ENCODE measurements around the gene UMODL1. TPM values are rescaled to one million over a fixed set of nuclear protein-coding genes. Genes with fewer than 3 reads are reported as not detected.

The UMODL1 gene, protein sequence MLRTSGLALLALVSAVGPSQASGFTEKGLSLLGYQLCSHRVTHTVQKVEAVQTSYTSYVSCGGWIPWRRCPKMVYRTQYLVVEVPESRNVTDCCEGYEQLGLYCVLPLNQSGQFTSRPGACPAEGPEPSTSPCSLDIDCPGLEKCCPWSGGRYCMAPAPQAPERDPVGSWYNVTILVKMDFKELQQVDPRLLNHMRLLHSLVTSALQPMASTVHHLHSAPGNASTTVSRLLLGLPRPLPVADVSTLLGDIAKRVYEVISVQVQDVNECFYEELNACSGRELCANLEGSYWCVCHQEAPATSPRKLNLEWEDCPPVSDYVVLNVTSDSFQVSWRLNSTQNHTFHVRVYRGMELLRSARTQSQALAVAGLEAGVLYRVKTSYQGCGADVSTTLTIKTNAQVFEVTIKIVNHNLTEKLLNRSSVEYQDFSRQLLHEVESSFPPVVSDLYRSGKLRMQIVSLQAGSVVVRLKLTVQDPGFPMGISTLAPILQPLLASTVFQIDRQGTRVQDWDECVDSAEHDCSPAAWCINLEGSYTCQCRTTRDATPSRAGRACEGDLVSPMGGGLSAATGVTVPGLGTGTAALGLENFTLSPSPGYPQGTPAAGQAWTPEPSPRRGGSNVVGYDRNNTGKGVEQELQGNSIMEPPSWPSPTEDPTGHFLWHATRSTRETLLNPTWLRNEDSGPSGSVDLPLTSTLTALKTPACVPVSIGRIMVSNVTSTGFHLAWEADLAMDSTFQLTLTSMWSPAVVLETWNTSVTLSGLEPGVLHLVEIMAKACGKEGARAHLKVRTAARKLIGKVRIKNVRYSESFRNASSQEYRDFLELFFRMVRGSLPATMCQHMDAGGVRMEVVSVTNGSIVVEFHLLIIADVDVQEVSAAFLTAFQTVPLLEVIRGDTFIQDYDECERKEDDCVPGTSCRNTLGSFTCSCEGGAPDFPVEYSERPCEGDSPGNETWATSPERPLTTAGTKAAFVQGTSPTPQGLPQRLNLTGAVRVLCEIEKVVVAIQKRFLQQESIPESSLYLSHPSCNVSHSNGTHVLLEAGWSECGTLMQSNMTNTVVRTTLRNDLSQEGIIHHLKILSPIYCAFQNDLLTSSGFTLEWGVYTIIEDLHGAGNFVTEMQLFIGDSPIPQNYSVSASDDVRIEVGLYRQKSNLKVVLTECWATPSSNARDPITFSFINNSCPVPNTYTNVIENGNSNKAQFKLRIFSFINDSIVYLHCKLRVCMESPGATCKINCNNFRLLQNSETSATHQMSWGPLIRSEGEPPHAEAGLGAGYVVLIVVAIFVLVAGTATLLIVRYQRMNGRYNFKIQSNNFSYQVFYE
- total RNA-seq (not detected in 2 replicates), polyA plus RNA-seq (not detected in 2 replicates)

- no peak for TF ChIP-seq CTCF (IDR thresholded peaks at IDR 0.05; ENCODE audit: low read depth, low read length)
- H3K27ac ChIP-seq: no peak within 1 kb of the TSS
- no peak within 1 kb of the TSS for H3K4me3 ChIP-seq
- no peak for DNase-seq (ENCODE audit: low read depth in 1 of 2, low spot score in 1 of 2)
- no peaks in the 10 kb centered on the region for H3K27me3 ChIP-seq
- H3K36me3 ChIP-seq: no peaks in the 10 kb centered on the region
- H3K4me1 ChIP-seq (ENCODE audit: low read depth): no peaks in the 10 kb centered on the region
- H3K9me3 ChIP-seq (ENCODE audit: low read depth): no peaks in the 10 kb centered on the region
Measured at GRCh38 chr21:42071146-42071737, at the start of gene UMODL1. Gene UMODL1 (plus strand): TSS chr21:42071317. CDS start chr21:42071317, 0 bp downstream.

GRCh38 chr21:42021371-42022090, 49.6 kb upstream of the UMODL1 start:
- Histone ChIP-seq H3K36me3 (no peaks in the 10 kb centered on the region), H3K4me3 (no peak overlapping the region), H3K27ac (no peak overlapping the region), H3K4me1 (ENCODE audit: low read depth) (no peaks in the 10 kb centered on the region), H3K9me3 (ENCODE audit: low read depth) (no peaks in the 10 kb centered on the region), H3K27me3 (no peaks in the 10 kb centered on the region)
- TF ChIP-seq CTCF (IDR thresholded peaks at IDR 0.05; ENCODE audit: low read depth, low read length): no peak
- no peak for DNase-seq (ENCODE audit: low read depth in 1 of 2, low spot score in 1 of 2)

DNA sequence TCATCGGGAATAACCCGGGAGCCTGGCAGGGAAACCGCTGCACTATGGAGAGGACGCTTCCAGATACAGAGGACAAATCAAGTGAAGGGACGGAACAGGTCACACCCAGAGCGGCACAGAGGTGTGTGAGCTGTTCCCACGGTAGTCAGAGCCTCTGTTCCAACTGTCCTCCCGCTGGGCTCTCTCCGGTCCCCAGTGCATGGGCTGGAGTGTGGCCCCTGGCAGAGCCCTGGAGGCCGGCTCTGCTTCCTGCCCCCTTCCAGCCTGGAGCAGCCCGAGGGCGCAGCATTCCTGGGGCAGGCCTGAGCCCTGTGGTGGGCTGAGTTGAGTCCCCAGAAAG, 49.1 kb upstream of the UMODL1 start:
- H3K27ac ChIP-seq: no peak overlapping the region
- no peaks in the 10 kb centered on the region for H3K9me3 ChIP-seq (ENCODE audit: low read depth)
- H3K4me1 ChIP-seq (ENCODE audit: low read depth): no peaks in the 10 kb centered on the region
- TF ChIP-seq CTCF (IDR thresholded peaks at IDR 0.05; ENCODE audit: low read depth, low read length): no peak
- H3K27me3 ChIP-seq: no peaks in the 10 kb centered on the region
- DNase-seq (ENCODE audit: low read depth in 1 of 2, low spot score in 1 of 2): no peak
- H3K4me3 ChIP-seq: no peak overlapping the region
- H3K36me3 ChIP-seq: no peaks in the 10 kb centered on the region

DNA sequence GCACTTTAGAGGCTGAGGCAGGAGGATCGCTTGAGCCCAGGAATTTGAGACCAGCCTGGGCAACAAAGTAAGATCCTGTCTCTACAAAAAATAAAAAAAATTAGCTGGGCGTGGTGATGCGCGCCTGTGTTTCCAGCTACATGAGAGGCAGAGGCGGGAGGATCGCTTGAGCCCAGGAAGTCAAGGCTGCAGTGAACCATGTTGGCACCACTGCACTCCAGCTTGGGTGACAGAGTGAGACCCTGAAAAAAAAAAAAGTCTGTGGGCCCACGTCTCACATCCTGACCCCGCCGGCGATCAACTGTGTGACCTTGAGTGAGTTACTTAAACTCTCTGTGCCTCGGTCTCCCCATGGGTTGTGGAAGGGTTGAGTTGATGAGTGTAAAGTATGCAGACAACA, 48.2 kb upstream of the UMODL1 start:
- Histone ChIP-seq H3K36me3 (no peaks in the 10 kb centered on the region), H3K4me1 (ENCODE audit: low read depth) (no peaks in the 10 kb centered on the region), H3K4me3 (no peak overlapping the region), H3K27ac (no peak overlapping the region), H3K9me3 (ENCODE audit: low read depth) (no peaks in the 10 kb centered on the region), H3K27me3 (no peaks in the 10 kb centered on the region)
- DNase-seq (ENCODE audit: low read depth in 1 of 2, low spot score in 1 of 2): no peak
- TF ChIP-seq CTCF (IDR thresholded peaks at IDR 0.05; ENCODE audit: low read depth, low read length): no peak

Measured in cardiac muscle cell (in vitro differentiated cells and primary cell).